H1 (cell line): ENCODE results near the gene EXOSC7. TPM values are rescaled to one million over a fixed set of nuclear protein-coding genes. Genes with fewer than 3 reads are reported as not detected.

Experiments used
- CTCF ChIA-PET: fragments of 300-600 bp; sonication (Branson Sonifier 250); formaldehyde crosslinking; loops from one replicate; lab custom pipeline; 2021; ENCODE audit not compliant: partially characterized antibody; lab: Charles Lee
- POLR2A ChIA-PET: fragments of 300-600 bp; sonication (Branson Sonifier 250); formaldehyde crosslinking; loops from one replicate; lab custom pipeline; 2021; ENCODE audit warnings: inconsistent platforms; ENCODE audit not compliant: partially characterized antibody; lab: Charles Lee
- DNase-seq, 2 experiments: peaks; one replicate each; pipeline versions ENCODE4 v3.0.0 to v3.0.0-alpha.2; 2010 to 2022; ENCODE audit warnings: low spot score in 2 of 2, low read depth in 1 of 2, mixed read lengths in 1 of 2
- FAIRE-seq: peaks from 2 replicates; lab custom pipeline; 2011; peaks lifted over from hg19 to GRCh38; lab: Jason Lieb, UNC
- H2AFZ ChIP-seq: 2 replicates; pipeline ENCODE4 v1.8.1; 2012; ENCODE audit warnings: low read length, inconsistent platforms
- H2AK5ac ChIP-seq: 2 replicates; pipeline ENCODE4 v1.6.1; 2013; ENCODE audit warnings: low read depth, low read length
- H2BK120ac ChIP-seq: replicated peaks from 2 replicates; pipeline ENCODE3; 2013; ENCODE audit warnings: low read depth, low read length, inconsistent platforms
- H2BK12ac ChIP-seq: 2 replicates; pipeline ENCODE4 v1.6.1; 2013; ENCODE audit warnings: low read depth, low read length
- H2BK15ac ChIP-seq: 2 replicates; pipeline ENCODE4 v1.6.1; 2013; ENCODE audit warnings: low read length
- H2BK20ac ChIP-seq: 2 replicates; pipeline ENCODE4 v1.6.1; 2013; ENCODE audit warnings: low read length
- H2BK5ac ChIP-seq: 2 replicates; pipeline ENCODE4 v1.6.1; 2013; ENCODE audit warnings: low read depth, low read length
- H3K14ac ChIP-seq: 2 replicates; pipeline ENCODE4 v1.6.1; 2013; ENCODE audit warnings: inconsistent platforms; ENCODE audit not compliant: insufficient read length
- H3K18ac ChIP-seq: 2 replicates; pipeline ENCODE4 v1.6.1; 2013; ENCODE audit warnings: low read length; ENCODE audit errors: extremely low read depth
- H3K23ac ChIP-seq: 2 replicates; pipeline ENCODE4 v1.6.1; 2013; ENCODE audit warnings: inconsistent platforms; ENCODE audit not compliant: insufficient read length
- H3K23me2 ChIP-seq: 2 replicates; pipeline ENCODE4 v1.6.1; 2013; ENCODE audit warnings: low read depth, low read length
- H3K27ac ChIP-seq: 2 replicates; pipeline ENCODE4 v1.6.1; 2011; ENCODE audit warnings: low read depth, low read length, inconsistent platforms
- H3K27me3 ChIP-seq, 4 experiments: replicated peaks in 1 of 4; 1 replicate in 1 of 4; 2 replicates in 3 of 4; pipeline versions ENCODE4 v1.6.1 to v1.8.1; 2011 to 2013; ENCODE audit warnings: low read length in 3 of 4, mild to moderate bottlenecking in 3 of 4, inconsistent platforms in 2 of 4, mixed read lengths in 2 of 4, moderate library complexity in 1 of 4; ENCODE audit not compliant: control insufficient read depth in 3 of 4, insufficient read depth in 3 of 4; ENCODE audit errors: extremely low read depth in 1 of 4
- H3K36me3 ChIP-seq, 4 experiments: 2 replicates each; pipeline versions ENCODE4 v1.6.1 to v1.8.1; 2011 to 2013; ENCODE audit warnings: mild to moderate bottlenecking in 4 of 4, low read length in 3 of 4, moderate library complexity in 2 of 4, control low read depth in 1 of 4, inconsistent platforms in 1 of 4; ENCODE audit not compliant: insufficient read depth in 4 of 4, control insufficient read depth in 2 of 4
- H3K4ac ChIP-seq: replicated peaks from 2 replicates; pipeline ENCODE3; 2013; ENCODE audit warnings: low read length, low read depth, mixed read lengths, inconsistent platforms; ENCODE audit not compliant: insufficient read length
- H3K4me1 ChIP-seq, 4 experiments: replicated peaks in 1 of 4; 1 replicate in 1 of 4; 2 replicates in 3 of 4; pipeline versions ENCODE4 v1.6.1 to v1.8.1; 2011 to 2013; ENCODE audit warnings: low read length in 3 of 4, inconsistent platforms in 2 of 4, mixed read lengths in 1 of 4; ENCODE audit not compliant: insufficient read depth in 4 of 4, control insufficient read depth in 3 of 4
- H3K4me2 ChIP-seq, 2 experiments: 2 replicates each; pipeline versions ENCODE4 v1.6.1 to v1.8.1; 2011 to 2013; ENCODE audit warnings: low read depth in 2 of 2, low read length in 2 of 2, control low read depth in 1 of 2, inconsistent platforms in 1 of 2, mild to moderate bottlenecking in 1 of 2; ENCODE audit not compliant: insufficient read depth in 1 of 2
- H3K4me3 ChIP-seq, 4 experiments: fragments of 200-600, 300-600 bp in 1 of 4; sonication (generic), shearing (Covaris generic), sonication (Bioruptor Twin) in 1 of 4; 2 replicates each; pipeline versions ENCODE4 v1.5.1 to v1.8.1; 2011 to 2016; ENCODE audit warnings: low read length in 4 of 4, low read depth in 3 of 4, control low read depth in 2 of 4, inconsistent platforms in 2 of 4, mild to moderate bottlenecking in 2 of 4, mixed read lengths in 1 of 4, moderate library complexity in 1 of 4; ENCODE audit not compliant: insufficient read depth in 2 of 4; ENCODE audit errors: extremely low read depth in 1 of 4
- H3K56ac ChIP-seq: replicated peaks from 2 replicates; pipeline ENCODE3; 2013; ENCODE audit warnings: low read depth, mild to moderate bottlenecking, mixed read lengths, low read length, inconsistent platforms; ENCODE audit not compliant: insufficient read length
- H3K79me1 ChIP-seq: 2 replicates; pipeline ENCODE4 v1.6.1; 2013; ENCODE audit warnings: low read depth, low read length, control low read depth
- H3K79me2 ChIP-seq, 2 experiments: 2 replicates each; pipeline versions ENCODE4 v1.6.1 to v1.8.1; 2012 to 2013; ENCODE audit warnings: low read length in 2 of 2, mild to moderate bottlenecking in 2 of 2, inconsistent platforms in 1 of 2; ENCODE audit not compliant: insufficient read depth in 2 of 2, control insufficient read depth in 1 of 2
- H3K9ac ChIP-seq, 4 experiments: replicated peaks in 1 of 4; 1 replicate in 1 of 4; 2 replicates in 3 of 4; pipeline versions ENCODE4 v1.6.1 to v1.8.1; 2011 to 2013; ENCODE audit warnings: low read depth in 3 of 4, low read length in 3 of 4, control low read depth in 2 of 4, mild to moderate bottlenecking in 2 of 4, moderate library complexity in 2 of 4, inconsistent platforms in 1 of 4; ENCODE audit errors: extremely low read depth in 1 of 4
- H3K9me3 ChIP-seq, 2 experiments: 2 replicates each; pipeline versions ENCODE4 v1.6.1 to v1.8.1; 2012 to 2013; ENCODE audit warnings: mild to moderate bottlenecking in 2 of 2, moderate library complexity in 2 of 2, control low read depth in 1 of 2, inconsistent platforms in 1 of 2, low read depth in 1 of 2, low read length in 1 of 2, mixed read lengths in 1 of 2; ENCODE audit not compliant: insufficient read depth in 2 of 2
- H4K20me1 ChIP-seq, 2 experiments: replicated peaks in 1 of 2; 2 replicates each; pipeline versions ENCODE3 to v1.8.1; 2011 to 2013; ENCODE audit warnings: inconsistent platforms in 2 of 2, low read length in 2 of 2, mild to moderate bottlenecking in 1 of 2; ENCODE audit not compliant: insufficient read depth in 2 of 2, control insufficient read depth in 1 of 2
- H4K5ac ChIP-seq: 2 replicates; pipeline ENCODE4 v1.6.1; 2013; ENCODE audit warnings: low read length, low read depth, mixed read lengths, inconsistent platforms; ENCODE audit not compliant: insufficient read length
- H4K8ac ChIP-seq: 2 replicates; pipeline ENCODE4 v1.8.0; 2013; ENCODE audit warnings: mild to moderate bottlenecking, moderate library complexity, low read length, inconsistent platforms; ENCODE audit not compliant: insufficient read depth; ENCODE audit errors: extremely low read depth
- H4K91ac ChIP-seq: replicated peaks from 2 replicates; pipeline ENCODE3; 2013; ENCODE audit warnings: low read length, mixed read lengths, inconsistent platforms; ENCODE audit not compliant: insufficient read length
- CEBPB ChIP-seq: IDR thresholded peaks from 2 replicates; pipeline ENCODE4 v1.6.1; 2012; ENCODE audit warnings: low read depth, low read length
- FOSL1 ChIP-seq: IDR thresholded peaks from 2 replicates; pipeline ENCODE4 v1.6.1; 2011; ENCODE audit warnings: mild to moderate bottlenecking, low read depth, low read length, moderate library complexity; ENCODE audit not compliant: insufficient read depth
- JUN ChIP-seq: IDR thresholded peaks from 2 replicates; pipeline ENCODE4 v1.6.1; 2011; ENCODE audit warnings: low read depth, mild to moderate bottlenecking, improper control_type of control experiment, low read length
- JUND ChIP-seq: IDR thresholded peaks from 2 replicates; pipeline ENCODE4 v1.6.1; 2011; ENCODE audit warnings: mild to moderate bottlenecking, improper control_type of control experiment, low read length
- KDM1A ChIP-seq: fragments of 200-600, 300-600 bp; sonication (generic); IDR thresholded peaks from 2 replicates; pipeline ENCODE4 v1.7.1; 2016; ENCODE audit warnings: mild to moderate bottlenecking, low read length, borderline replicate concordance
- POU5F1 ChIP-seq: IDR thresholded peaks from 2 replicates; pipeline ENCODE4 v1.6.1; 2011; ENCODE audit warnings: low read depth, mild to moderate bottlenecking, low read length, moderate library complexity
- RXRA ChIP-seq: IDR thresholded peaks from 2 replicates; pipeline ENCODE4 v1.6.1; 2011; ENCODE audit warnings: low read depth, mild to moderate bottlenecking, low read length, moderate library complexity; ENCODE audit not compliant: insufficient read depth
- SP4 ChIP-seq: IDR thresholded peaks from 2 replicates; pipeline ENCODE4 v1.6.1; 2012; ENCODE audit warnings: low read length, inconsistent platforms
- TAF1 ChIP-seq: IDR thresholded peaks from 2 replicates; pipeline ENCODE4 v1.6.1; 2011; ENCODE audit warnings: mild to moderate bottlenecking, low read depth, low read length
- WGBS, 2 experiments: shearing (Covaris generic) in 1 of 2; methylation state at CpG; one replicate each; pipeline versions ENCODE4 v1.1.6 to v1.1.7; 2013 to 2015; ENCODE audit warnings: low lambda C conversion rate in 2 of 2, mixed read lengths in 2 of 2, inconsistent platforms in 1 of 2, low coverage in 1 of 2, missing lambda C conversion rate in 1 of 2; ENCODE audit not compliant: insufficient replicate concordance in 2 of 2, insufficient coverage in 1 of 2, insufficient read length in 1 of 2; ENCODE audit errors: extremely low coverage in 1 of 2, missing lambda C conversion rate in 1 of 2; 5-methylcytosine and 5-hydroxymethylcytosine counted together
- polyA plus RNA-seq, 7 experiments: library from polyadenylated mRNA; depleted of rRNA in 3 of 7; stranded (reverse) in 5 of 7; unstranded in 2 of 7; fragments of >200 nt in 5 of 7; fragments of 200-250 nt in 2 of 7; gene quantifications; 1 replicate in 5 of 7; 2 replicates in 1 of 7; 4 replicates in 1 of 7; pipeline versions ENCODE4 v1.2.1 to v1.2.3, GENCODE V29; 2011 to 2013; ENCODE audit warnings: missing spikeins in 2 of 7, mixed read lengths in 2 of 7
- total RNA-seq: library from RNA; stranded (reverse); fragmentation: NEBNext Ultra II Directional; extraction: Animal tissue kit (Norgen Biotek cat#: 25700); gene quantifications from 2 replicates; pipeline ENCODE4 v1.2.1, GENCODE V29; 2021
- TF ChIP-seq, protein P1 (sequence below): IDR thresholded peaks from 2 replicates; pipeline ENCODE4 v1.6.1; 2012; ENCODE audit warnings: low read length, inconsistent platforms

EXOSC7 gene
- total and polyA plus RNA-seq, 2 of the 8 experiments (the other 6 are each of a cell fraction or from before 2014, with no cell fraction given): 92.7 to 94.5 TPM

DNA sequence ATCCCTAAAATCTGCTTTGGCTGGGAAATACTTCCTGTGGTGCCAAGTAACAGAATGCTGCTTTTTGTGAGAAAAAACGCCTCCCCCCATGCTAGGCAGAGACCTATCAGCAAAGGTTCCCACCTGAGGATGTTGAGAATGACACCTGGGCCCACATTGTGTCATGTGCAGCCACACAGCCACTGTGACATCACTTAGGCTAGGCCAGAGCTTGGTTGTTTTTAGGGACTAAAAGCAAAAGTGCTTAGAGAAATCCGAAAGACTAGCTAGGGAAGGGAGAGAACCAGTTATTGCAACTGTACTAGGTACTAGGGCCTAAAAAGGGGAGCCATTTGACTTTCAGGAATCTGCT, 6.2 kb upstream of the EXOSC7 start:
- H4K20me1 ChIP-seq: peaks cover 0 to 4% of the 10 kb centered on the region in 2 experiments
- peaks cover 0 to 5% (median 4%) of the 10 kb centered on the region in 4 experiments; a peak in 5 of 7 replicates for H3K4me1 ChIP-seq
- H3K27me3 ChIP-seq: no peaks in the 10 kb centered on the region
- TF ChIP-seq TAF1: no peak
- TF ChIP-seq, protein P1, sequence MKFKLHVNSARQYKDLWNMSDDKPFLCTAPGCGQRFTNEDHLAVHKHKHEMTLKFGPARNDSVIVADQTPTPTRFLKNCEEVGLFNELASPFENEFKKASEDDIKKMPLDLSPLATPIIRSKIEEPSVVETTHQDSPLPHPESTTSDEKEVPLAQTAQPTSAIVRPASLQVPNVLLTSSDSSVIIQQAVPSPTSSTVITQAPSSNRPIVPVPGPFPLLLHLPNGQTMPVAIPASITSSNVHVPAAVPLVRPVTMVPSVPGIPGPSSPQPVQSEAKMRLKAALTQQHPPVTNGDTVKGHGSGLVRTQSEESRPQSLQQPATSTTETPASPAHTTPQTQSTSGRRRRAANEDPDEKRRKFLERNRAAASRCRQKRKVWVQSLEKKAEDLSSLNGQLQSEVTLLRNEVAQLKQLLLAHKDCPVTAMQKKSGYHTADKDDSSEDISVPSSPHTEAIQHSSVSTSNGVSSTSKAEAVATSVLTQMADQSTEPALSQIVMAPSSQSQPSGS: no peak
- TF ChIP-seq JUND: no peak
- TF ChIP-seq SP4: no peak
- TF ChIP-seq JUN: no peak
- no peak for TF ChIP-seq FOSL1
- TF ChIP-seq CEBPB: no peak
- no peak for TF ChIP-seq KDM1A
- TF ChIP-seq RXRA: no peak
- TF ChIP-seq POU5F1: no peak
- no peak for FAIRE-seq
- H2BK5ac ChIP-seq: no peak overlapping the region
- no peak overlapping the region for H2BK12ac ChIP-seq
- no peak overlapping the region for H3K18ac ChIP-seq
- H3K27ac ChIP-seq: no peak overlapping the region
- peaks cover 4 to 92% of the 10 kb centered on the region in 2 experiments for H3K79me2 ChIP-seq
- H3K23ac ChIP-seq: no peak overlapping the region
- WGBS, 2 experiments: 96% methylated on average over 2 of the region's 2 CpGs; no CpG with 5 or more reads in 1 of the 2 experiments
- H2BK15ac ChIP-seq: no peak overlapping the region
- H2BK120ac ChIP-seq: no peak overlapping the region
- H4K8ac ChIP-seq: no peak overlapping the region
- H3K9ac ChIP-seq: no peak overlapping the region; a peak in 1 of 7 replicates
- H3K79me1 ChIP-seq: peaks cover 15% of the 10 kb centered on the region
- no peak overlapping the region for H4K5ac ChIP-seq
- no peak overlapping the region for H3K4me2 ChIP-seq
- ChIA-PET POLR2A (no interaction called here), CTCF (no interaction called here)
- no peak overlapping the region for H3K14ac ChIP-seq
- no peak overlapping the region for H4K91ac ChIP-seq
- DNase-seq: no peak
- H3K36me3 ChIP-seq: no peaks in the 10 kb centered on the region
- H2AFZ ChIP-seq: no peak overlapping the region
- H3K9me3 ChIP-seq: no peaks in the 10 kb centered on the region
- H2AK5ac ChIP-seq: no peak overlapping the region
- no peak overlapping the region for H3K56ac ChIP-seq
- no peak overlapping the region for H3K4ac ChIP-seq
- H2BK20ac ChIP-seq: no peak overlapping the region
- no peak overlapping the region for H3K4me3 ChIP-seq
- no peaks in the 10 kb centered on the region for H3K23me2 ChIP-seq
